GM18502 (cell line): ENCODE data around the gene CHIA.
"Not testable (repeated sequence)": the region's sequence is repeated elsewhere in the genome, so short reads cannot be mapped to it uniquely, and the experiment has no call there.

Experiments used
- ATAC-seq: cut with Tn5 transposase; IDR thresholded peaks from one replicate; pipeline ENCODE4 v1.9.1; 2021; ENCODE audit warnings: mild to moderate bottlenecking; ENCODE audit not compliant: unreplicated experiment, poor library complexity

CHIA gene

DNA sequence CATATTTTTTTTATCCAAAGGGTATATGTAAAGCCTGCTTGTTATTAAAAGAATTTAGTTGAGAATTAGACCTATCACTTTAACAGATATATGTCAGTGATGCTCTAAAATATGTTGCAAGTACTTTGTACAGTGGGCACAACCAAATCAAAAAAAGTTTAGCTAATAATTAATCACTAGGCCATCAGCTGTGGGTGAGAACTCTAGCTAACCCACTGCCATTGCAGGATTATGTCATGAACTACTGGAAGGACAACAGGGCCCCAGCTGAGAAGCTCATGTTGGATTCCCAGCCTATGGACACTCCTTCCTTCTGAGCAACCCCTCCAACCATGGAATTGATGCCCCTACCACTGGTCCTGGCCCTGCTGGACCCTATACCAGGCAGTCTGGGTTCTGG lies 6.8 kb upstream of the CHIA start:
- no peak for ATAC-seq

- ATAC-seq, result no peak
These were observed 4.8 kb upstream of the CHIA start for GRCh38 chr1:111285879-111286278.

GRCh38 chr1:111286912-111287311 lies 3.7 kb upstream of the CHIA start:
- no peak for ATAC-seq

- ATAC-seq, result no peak
These were observed 1.3 kb upstream of the CHIA start for GRCh38 chr1:111289371-111289770.

DNA sequence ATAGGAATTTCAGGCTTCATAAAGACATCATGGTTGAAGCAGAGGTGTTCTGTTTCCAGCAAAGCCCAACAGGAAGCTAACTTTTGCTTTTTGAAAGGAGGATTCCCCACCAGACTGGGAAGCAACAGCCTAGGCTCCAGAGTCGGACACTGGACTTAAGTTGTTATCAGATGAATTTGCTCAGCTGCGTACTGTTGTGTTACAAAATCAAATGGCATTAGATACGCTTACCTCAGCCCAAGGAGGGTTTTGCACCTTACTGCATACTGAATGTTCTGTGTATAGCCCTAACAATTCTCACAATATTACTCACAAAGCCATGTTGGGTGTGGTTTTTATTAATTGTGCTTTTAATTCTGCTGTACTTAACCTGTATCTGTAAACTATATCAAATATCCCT lies 547 bp upstream of the CHIA start:
- ATAC-seq, result no peak

- ATAC-seq, result no peak
These were observed 3.7 kb downstream of the CHIA start for GRCh38 chr1:111294390-111294789.

DNA sequence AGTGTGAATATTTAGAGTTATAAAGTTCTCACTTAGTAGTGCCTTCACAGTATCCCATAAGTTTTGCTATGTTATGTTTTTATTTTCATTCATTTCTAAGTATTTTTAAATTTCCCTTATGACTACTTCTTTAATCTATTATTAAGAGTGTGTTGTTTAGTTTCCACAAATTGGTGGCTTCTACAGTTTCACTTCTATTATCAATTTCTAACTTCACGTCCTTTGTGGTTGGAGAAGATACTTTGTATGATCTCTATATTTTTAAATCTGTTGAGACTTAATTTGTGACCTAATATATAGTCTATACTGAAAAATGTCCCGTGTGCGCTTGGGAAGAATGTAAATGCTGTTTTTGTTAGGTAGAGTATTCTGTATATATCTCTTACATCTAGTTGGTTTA lies 11.7 kb downstream of the CHIA start:
- ATAC-seq, result no peak

- no peak for ATAC-seq
These were observed 19.0 kb downstream of the CHIA start for GRCh38 chr1:111309690-111310089.

DNA sequence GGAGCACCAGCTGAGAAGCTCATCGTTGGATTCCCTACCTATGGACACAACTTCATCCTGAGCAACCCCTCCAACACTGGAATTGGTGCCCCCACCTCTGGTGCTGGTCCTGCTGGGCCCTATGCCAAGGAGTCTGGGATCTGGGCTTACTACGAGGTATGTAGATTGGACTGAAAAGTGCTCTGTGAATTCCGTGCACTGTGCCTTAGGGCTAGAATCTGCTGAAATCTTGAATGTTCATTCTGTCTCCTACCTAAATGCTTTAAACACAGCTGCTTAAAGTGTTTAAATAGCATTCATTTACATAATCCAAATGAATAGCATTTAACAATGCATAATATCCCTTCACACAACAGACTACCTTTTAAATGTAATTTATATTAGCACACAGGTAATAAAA lies 27.9 kb downstream of the CHIA start:
- ATAC-seq, result no peak

DNA sequence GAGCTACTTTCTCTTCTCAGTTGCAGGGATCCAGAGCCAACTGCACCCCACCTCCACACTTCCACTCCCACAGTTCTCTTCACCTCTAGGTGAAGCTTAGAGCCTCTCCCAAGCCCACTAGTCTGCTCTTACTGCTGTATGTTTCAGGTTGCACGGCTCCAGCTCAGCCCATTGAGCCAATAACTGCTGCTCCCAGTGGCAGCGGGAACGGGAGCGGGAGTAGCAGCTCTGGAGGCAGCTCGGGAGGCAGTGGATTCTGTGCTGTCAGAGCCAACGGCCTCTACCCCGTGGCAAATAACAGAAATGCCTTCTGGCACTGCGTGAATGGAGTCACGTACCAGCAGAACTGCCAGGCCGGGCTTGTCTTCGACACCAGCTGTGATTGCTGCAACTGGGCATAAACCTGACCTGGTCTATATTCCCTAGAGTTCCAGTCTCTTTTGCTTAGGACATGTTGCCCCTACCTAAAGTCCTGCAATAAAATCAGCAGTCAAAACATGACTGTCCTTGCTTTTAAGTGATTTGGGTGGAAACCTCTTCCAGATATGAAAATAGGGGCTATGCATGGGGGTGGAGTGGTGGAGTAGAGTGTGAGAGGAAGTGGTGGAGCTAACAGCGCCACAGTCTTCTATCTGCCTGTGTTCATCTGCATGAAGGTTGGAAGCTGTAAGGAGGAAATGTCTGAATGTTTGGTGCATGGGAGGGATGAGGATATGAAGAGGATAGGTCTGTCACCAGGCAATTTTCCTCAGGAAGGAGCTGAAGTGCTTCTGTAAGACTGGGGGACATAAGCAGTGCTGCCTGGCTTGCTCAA lies 29.6 kb downstream of the CHIA start:
- ATAC-seq, result no peak

- ATAC-seq, result no peak
These were observed 32.6 kb downstream of the CHIA start for GRCh38 chr1:111323231-111323630.

DNA sequence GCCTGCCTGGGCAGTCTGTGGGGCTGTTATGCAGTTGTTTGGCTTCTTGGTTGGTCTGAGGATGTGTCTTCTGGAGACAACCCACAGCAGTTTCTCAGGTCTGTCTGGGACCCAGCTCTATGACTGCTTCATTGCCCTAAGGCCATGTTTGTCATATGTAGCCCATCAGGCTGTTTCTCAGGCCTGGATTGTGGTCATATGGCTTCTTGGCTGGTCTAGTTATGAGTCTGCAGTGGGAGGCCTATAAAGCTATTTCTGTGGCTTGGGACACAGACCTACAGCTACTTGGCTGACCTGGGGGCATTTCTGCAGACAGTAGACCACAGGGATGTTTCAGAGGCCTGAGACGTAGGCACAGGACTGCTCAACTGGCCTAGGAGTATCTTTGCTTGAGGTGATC lies 41.5 kb downstream of the CHIA start:
- peak; percentile 90 for ATAC-seq

- ATAC-seq, result no peak
These were observed 43.5 kb downstream of the CHIA start for GRCh38 chr1:111334169-111334568.

DNA sequence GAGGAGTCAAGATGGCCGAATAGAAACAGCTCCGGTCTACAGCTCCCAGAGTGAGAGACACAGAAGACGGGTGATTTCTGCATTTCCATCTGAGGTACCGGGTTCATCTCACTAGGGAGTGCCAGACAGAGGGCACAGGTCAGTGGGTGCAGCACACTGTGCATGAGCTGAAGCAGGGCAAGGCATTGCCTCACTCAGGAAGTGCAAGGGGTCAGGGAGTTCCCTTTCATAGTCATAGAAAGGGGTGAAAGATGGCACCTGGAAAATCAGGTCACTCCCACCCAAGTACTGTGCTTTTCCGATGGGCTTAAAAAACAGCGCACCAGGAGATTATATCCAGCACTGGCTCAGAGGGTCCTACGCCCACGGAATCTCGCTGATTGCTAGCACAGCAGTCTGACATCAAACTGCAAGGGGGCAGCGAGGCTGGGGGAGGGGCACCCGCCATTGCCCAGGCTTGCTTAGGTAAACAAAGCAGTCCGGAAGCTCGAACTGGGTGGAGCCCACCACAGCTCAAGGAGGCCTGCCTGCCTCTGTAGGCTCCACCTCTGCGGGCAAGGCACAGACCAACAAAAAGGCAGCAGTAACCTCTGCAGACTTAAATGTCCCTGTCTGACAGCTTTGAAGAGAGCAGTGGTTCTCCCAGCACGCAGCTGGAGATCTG lies 44.7 kb downstream of the CHIA start:
- not testable (repeated sequence) for ATAC-seq

DNA sequence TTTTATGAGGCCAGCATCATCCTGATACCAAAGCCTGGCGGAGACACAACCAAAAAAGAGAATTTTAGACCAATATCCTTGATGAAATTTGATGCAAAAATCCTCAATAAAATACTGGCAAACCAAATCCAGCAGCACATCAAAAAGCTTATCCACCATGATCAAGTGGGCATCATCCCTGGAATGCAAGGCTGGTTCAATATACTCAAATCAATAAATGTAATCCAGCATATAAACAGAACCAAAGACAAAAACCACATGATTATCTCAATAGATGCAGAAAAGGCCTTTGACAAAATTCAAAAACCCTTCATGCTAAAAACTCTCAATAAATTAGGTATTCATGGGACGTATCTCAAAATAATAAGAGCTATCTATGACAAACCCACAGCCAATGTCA lies 48.2 kb downstream of the CHIA start:
- not testable (repeated sequence) for ATAC-seq

- ATAC-seq, result peak; percentile 94
These were observed 55.6 kb downstream of the CHIA start for GRCh38 chr1:111346089-111346885.

- no peak for ATAC-seq
These were observed 56.4 kb downstream of the CHIA start for GRCh38 chr1:111347026-111347425.

GRCh38 chr1:111351700-111352099 lies 61.0 kb downstream of the CHIA start:
- no peak for ATAC-seq

- ATAC-seq, result no peak
These were observed 63.9 kb downstream of the CHIA start for GRCh38 chr1:111354584-111354983.

DNA sequence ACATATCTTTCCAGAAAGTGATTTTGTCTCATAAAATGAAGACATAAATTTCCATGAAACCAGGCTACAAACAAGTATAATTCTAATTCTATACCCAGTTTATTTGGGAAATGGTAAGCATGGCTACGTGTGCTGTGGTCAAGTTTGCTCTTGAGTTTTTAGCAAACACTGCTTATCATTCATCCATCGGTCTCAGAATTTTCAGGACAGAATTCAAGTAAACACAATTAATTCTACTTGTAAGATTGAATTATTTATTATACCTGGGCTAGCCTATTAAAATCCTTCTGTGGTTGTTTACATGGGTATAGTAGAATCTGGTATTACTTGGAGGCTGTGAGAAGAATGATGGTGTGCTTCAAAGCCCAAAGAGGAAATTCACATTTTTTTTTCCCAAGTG lies 68.3 kb downstream of the CHIA start:
- no peak for ATAC-seq

DNA sequence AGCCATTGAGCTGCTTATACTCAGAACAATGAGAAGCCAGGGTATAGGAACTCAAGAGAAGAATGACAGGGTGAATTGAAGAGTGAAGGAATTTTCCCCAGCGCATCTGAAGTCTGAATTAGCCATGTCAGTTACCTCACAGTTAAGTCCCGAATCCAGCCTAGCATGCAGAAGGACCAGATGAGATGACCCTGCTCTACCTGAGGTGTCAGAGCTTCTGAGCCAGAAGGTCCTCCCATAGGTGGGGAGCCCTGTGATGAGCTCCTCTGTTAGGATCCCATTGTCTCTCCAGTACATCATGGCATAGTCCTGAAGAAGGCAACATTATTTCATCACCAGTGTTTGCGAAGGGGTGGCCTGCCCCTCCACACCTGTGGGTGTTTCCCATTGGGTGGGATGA lies 68.7 kb downstream of the CHIA start:
- no peak for ATAC-seq
